D721Med (cell line): Measurements from ENCODE around the gene STMN3.

Experiments used
- DNase-seq: peaks from one replicate; pipeline ENCODE4 v3.0.0; 2011; ENCODE audit warnings: low spot score; ENCODE audit not compliant: insufficient read length
- FAIRE-seq: peaks from 2 replicates; lab custom pipeline; 2011; peaks lifted over from hg19 to GRCh38; lab: Jason Lieb, UNC
- TF ChIP-seq, protein P1 (sequence below): IDR thresholded peaks from 2 replicates; pipeline ENCODE4 v1.5.1; 2012; ENCODE audit warnings: mild to moderate bottlenecking, control low read depth; ENCODE audit not compliant: insufficient read depth; ENCODE audit errors: missing control alignments

The STMN3 gene

DNA sequence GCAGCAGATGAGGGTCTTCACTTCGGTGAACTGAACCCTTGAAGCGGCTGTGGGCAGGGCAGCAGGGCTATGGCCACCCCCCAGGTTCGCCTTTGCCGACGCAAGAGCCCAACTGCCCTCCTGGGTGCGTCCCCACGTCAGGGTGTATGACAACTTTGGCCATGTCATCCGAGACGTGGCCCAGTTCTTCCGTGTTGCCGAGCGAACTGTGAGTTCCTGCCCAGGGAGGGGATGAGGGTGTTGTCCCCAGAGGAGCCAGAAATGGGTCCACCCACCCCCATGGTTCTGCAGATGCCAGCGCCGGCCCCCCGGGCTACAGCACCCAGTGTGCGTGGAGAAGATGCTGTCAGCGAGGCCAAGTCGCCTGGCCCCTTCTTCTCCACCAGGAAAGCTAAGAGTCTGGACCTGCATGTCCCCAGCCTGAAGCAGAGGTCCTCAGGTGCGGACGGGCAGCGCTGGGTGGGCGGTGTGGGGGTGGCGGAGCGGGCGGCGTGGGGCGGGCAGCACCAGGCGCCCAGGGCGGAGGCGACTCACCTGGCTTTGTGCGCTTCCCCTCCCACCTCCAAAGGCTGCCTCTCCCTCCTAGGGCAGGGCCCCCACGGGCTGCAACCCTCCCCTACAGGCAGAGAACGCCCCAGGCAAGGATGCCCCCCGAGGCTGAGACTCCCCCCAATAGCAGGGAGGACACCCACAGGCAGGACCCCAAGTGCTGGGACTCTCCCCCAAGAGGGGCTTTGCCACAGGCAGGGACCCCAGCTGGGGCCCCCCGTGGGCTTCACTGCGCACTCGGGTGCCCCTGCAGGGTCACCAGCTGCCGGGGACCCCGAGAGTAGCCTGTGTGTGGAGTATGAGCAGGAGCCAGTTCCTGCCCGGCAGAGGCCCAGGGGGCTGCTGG lies 37.0 kb upstream of the STMN3 start:
- FAIRE-seq, result no peak
- TF ChIP-seq, protein P1, sequence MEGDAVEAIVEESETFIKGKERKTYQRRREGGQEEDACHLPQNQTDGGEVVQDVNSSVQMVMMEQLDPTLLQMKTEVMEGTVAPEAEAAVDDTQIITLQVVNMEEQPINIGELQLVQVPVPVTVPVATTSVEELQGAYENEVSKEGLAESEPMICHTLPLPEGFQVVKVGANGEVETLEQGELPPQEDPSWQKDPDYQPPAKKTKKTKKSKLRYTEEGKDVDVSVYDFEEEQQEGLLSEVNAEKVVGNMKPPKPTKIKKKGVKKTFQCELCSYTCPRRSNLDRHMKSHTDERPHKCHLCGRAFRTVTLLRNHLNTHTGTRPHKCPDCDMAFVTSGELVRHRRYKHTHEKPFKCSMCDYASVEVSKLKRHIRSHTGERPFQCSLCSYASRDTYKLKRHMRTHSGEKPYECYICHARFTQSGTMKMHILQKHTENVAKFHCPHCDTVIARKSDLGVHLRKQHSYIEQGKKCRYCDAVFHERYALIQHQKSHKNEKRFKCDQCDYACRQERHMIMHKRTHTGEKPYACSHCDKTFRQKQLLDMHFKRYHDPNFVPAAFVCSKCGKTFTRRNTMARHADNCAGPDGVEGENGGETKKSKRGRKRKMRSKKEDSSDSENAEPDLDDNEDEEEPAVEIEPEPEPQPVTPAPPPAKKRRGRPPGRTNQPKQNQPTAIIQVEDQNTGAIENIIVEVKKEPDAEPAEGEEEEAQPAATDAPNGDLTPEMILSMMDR, result no peak
- no peak for DNase-seq

DNA sequence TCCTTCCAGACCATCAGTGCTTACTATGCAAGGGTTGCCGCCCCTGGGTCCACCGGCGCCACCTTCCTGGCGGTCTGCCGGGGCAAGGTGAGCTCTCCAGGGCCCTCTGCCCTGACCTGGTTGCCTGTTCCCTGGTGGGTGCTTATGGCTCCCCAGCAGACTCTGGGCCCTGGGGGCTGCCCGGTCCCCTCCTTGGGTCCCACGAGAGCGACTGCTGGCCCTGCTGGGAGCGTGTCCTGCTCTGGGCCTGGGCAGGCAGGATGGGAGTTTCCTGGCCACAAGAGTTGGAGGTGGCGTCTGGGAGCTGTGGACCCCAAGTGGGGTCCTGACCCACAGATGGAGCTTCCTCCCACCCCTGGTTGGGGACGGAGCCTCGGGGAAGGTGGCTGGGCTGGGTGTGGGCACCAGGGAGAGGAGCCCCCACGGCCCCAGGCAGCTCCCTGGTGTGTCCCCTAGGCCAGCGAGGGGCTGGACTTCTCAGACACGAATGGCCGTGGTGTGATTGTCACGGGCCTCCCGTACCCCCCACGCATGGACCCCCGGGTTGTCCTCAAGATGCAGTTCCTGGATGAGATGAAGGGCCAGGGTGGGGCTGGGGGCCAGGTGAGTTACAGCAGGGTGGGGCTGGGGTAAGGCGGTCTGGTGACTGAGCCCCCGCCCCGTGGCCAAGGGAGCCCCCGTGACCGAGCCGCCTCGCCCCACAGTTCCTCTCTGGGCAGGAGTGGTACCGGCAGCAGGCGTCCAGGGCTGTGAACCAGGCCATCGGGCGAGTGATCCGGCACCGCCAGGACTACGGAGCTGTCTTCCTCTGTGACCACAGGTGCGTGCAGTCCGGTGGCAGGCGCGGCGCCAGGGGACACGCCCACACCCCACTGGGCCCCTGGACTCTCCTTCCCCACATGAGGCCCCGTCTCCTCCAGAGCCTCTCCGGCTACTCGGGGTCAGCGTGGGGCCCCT lies 36.1 kb upstream of the STMN3 start:
- DNase-seq (no peak), FAIRE-seq (no peak)
- TF ChIP-seq, protein P1, result no peak

DNA sequence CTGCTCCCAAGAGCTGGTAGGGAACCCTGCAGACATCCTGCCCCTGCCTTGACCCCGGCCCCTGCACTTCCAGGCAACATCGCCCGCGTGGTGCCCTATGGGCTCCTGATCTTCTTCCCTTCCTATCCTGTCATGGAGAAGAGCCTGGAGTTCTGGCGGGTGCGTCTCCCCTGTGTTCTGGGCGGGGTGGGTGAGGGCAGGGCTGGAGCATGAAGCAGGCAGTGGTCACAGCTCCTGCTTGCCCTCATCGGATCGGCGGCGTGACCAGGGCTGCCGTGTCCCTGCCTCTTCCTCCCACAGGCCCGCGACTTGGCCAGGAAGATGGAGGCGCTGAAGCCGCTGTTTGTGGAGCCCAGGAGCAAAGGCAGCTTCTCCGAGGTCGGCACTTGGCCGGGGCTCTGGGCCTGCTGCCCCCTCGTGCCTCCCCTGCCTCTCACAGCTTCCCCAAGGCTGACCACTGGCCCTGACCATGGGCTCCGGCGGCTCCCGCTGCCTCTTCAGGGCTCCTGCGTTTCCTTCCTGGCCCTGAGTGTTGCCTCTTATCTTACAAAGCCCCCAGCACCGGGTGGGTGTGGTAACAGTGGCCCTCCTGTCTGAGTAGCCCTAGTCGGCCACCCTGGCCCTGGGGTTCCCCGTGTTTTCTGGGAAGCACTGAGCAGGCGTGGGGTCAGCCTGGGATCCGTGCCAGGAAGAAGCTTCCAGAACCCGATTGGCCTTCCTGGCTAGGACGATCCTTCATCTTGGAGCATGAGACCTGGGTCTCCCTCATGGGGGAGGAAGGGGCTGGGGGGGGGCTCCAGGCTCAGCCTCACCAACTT lies 35.2 kb upstream of the STMN3 start:
- no peak for DNase-seq
- no peak for FAIRE-seq
- TF ChIP-seq, protein P1, result no peak

DNA sequence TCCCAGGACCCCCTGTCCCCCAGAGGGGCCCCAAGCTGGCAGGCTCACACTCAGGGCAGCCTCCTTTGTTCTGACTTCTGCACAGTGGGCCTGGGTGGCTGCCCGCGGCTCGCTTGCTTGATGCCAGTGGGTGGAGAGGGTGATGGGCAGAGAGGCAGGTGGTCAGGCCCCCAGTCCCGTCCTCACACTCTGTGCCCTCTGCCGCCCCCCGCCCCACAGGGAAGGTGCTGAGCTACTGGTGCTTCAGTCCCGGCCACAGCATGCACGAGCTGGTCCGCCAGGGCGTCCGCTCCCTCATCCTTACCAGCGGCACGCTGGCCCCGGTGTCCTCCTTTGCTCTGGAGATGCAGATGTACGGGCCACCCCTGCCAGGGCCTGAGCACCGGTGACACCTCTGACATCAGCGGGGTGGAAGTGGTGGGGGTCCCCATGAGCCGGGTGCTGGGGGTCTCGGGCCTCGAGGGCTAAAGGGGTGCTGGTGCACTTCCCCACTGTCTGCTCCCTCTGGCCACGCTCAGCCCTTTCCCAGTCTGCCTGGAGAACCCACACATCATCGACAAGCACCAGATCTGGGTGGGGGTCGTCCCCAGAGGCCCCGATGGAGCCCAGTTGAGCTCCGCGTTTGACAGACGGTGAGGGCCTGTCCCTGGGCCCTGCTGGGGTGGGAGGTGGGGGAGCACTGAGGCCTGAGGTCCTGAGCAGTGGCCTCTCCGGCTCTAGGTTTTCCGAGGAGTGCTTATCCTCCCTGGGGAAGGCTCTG lies 34.4 kb upstream of the STMN3 start:
- TF ChIP-seq, protein P1, result no peak
- no peak for DNase-seq
- no peak for FAIRE-seq

DNA sequence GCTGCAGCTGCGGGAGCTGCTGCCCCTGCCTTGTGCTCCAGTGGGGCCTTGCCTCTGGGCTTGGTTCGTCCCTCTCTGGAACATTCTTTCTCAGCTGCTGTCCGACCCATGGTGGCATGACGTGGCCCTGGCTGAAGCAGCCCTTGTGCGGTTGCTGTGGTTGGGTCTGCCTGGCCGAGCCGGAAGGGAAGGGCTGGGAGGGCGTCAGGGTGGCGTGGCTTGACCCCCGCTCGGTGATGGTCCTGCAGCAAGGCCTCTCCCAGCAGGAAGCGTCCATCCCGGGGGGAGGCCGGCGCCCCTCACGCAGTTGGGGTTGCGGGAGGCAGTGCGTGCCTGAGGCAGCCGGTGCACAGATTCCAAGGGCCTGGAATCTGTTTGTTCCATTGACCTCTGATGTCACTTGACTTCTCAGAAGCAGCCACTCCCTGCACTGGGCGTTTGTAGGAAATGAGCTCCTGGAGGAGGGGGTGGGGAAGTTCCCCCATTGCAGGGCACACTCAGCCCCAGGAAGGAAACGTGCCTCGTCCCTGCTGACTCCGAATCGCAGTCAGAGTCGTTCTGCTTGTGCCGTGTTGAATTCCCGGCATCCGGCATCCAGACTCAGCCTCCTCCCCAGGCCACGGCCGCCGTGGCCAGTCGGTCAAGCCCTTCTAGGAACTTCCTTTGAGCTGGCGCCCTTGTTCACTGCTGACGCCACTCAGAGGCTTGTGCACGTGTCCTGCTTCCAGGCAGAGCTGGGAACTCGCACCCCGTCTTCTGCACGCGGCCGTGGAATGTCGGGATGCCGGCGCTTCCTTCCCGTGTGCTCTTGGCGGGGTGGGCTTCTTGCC lies 33.5 kb upstream of the STMN3 start:
- TF ChIP-seq, protein P1, result no peak
- DNase-seq, result no peak
- no peak for FAIRE-seq
